ENCODE results near the gene L3MBTL3.

DNA sequence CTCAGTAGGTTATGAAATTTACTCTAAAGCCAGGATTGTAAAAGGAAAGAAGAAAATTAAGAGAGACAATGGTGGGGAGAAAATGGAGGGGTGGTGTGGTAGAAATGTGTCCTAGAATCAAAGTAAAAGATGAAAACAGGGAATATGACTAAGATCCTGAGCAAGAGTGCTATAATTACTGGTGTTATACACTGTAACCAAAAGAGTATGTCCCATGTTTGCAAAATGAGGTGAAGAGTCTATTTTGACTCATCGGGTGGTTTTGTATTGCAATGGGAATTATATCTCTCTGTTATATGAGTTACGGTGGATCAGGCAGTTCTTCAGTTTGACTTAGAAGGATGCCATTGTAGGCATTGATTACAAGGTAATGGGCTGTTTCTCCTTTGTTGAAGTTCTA lies 8.5 kb downstream of the L3MBTL3 start:
- TF ChIP-seq, protein P1, sequence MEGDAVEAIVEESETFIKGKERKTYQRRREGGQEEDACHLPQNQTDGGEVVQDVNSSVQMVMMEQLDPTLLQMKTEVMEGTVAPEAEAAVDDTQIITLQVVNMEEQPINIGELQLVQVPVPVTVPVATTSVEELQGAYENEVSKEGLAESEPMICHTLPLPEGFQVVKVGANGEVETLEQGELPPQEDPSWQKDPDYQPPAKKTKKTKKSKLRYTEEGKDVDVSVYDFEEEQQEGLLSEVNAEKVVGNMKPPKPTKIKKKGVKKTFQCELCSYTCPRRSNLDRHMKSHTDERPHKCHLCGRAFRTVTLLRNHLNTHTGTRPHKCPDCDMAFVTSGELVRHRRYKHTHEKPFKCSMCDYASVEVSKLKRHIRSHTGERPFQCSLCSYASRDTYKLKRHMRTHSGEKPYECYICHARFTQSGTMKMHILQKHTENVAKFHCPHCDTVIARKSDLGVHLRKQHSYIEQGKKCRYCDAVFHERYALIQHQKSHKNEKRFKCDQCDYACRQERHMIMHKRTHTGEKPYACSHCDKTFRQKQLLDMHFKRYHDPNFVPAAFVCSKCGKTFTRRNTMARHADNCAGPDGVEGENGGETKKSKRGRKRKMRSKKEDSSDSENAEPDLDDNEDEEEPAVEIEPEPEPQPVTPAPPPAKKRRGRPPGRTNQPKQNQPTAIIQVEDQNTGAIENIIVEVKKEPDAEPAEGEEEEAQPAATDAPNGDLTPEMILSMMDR (IDR thresholded peaks at IDR 0.05), result no peak
- no peak for TF ChIP-seq POLR2A (IDR thresholded peaks at IDR 0.05; ENCODE audit: low read depth)

All from esophagus muscularis mucosa (tissue), 3 donors.